IPS-15b (cell line): ENCODE data around the gene ZRANB1.

Experiments
- H3K27me3 ChIP-seq: one replicate; pipeline ENCODE4 v1.6.1; 2013; ENCODE audit warnings: low read length; ENCODE audit not compliant: control insufficient read depth, insufficient read depth
- H3K36me3 ChIP-seq: one replicate; pipeline ENCODE4 v1.6.1; 2013; ENCODE audit warnings: low read length; ENCODE audit not compliant: control insufficient read depth, insufficient read depth
- H3K4me1 ChIP-seq: one replicate; pipeline ENCODE4 v1.6.1; 2013; ENCODE audit warnings: mild to moderate bottlenecking, low read length; ENCODE audit not compliant: control insufficient read depth, insufficient read depth
- H3K4me3 ChIP-seq: one replicate; pipeline ENCODE4 v1.5.1; 2013; ENCODE audit warnings: low read depth, low read length
- H3K9ac ChIP-seq: one replicate; pipeline ENCODE4 v1.6.1; 2013; ENCODE audit warnings: low read depth, mild to moderate bottlenecking, low read length
- H3K9me3 ChIP-seq: one replicate; pipeline ENCODE4 v1.6.1; 2013; ENCODE audit warnings: mild to moderate bottlenecking, low read length; ENCODE audit not compliant: control insufficient read depth, insufficient read depth

Gene ZRANB1

DNA sequence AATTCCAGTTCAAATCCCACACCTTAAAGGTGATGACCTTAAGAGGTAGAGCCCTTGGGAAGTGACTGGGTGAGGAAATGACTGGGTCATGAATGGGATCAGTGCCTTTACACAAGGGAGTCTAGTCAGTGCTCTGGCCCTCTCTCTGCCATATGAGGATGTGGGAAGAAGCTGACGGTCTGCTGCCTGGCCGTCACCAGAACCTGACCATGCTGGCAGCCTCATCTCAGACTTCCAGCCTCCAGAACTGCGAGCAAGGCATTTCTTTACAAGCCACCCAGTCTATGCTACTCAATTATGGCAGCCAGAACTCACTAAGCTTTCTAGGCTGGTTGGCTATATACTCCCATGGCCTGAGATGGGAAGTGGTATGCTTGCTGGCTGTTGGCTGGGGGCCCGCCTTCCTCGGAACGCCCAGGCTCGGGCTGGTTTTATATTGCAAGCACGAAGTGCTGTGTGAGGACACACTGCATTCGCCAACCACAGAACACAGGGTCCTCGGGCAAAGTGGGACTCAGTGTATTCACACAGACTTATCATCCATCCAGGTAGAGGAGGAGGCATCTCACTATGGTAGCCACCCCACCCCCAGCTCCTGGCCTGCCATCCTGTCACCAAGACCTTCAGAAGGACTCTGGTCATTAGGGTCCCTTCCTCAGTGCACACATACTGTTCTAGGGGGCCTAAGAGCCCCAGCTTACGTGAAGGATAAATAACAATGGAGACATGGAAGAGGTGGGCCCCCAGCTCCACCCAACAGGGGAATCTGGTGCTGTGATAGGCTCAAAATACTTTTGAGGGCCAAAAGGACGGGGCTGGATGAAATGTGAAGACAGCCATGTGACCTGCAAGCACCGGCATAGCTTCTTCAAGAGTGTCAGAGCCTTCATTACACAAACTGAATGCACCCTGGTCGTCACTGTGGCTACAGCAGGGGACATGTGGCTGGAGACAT, 49.0 kb downstream of the ZRANB1 start:
- H3K9me3 ChIP-seq: no peaks in the 10 kb centered on the region
- H3K4me3 ChIP-seq: no peak overlapping the region
- H3K9ac ChIP-seq: no peak overlapping the region
- H3K36me3 ChIP-seq: peaks cover 64% of the 10 kb centered on the region
- H3K27me3 ChIP-seq: no peaks in the 10 kb centered on the region
- H3K4me1 ChIP-seq: no peaks in the 10 kb centered on the region

GRCh38 chr10:124991835-124992234, 49.9 kb downstream of the ZRANB1 start:
- Histone ChIP-seq H3K9me3 (no peaks in the 10 kb centered on the region), H3K27me3 (no peaks in the 10 kb centered on the region), H3K9ac (no peak overlapping the region), H3K4me3 (no peak overlapping the region), H3K36me3 (peaks cover 71% of the 10 kb centered on the region), H3K4me1 (no peaks in the 10 kb centered on the region)

- Histone ChIP-seq H3K9ac (no peak overlapping the region), H3K36me3 (peaks cover 80% of the 10 kb centered on the region), H3K4me1 (no peaks in the 10 kb centered on the region), H3K9me3 (no peaks in the 10 kb centered on the region), H3K27me3 (no peaks in the 10 kb centered on the region), H3K4me3 (no peak overlapping the region)
Observed at GRCh38 chr10:124992462-124993344, 50.8 kb downstream of the ZRANB1 start.

GRCh38 chr10:124993345-124993708, 51.4 kb downstream of the ZRANB1 start:
- H3K9ac ChIP-seq: no peak overlapping the region
- H3K9me3 ChIP-seq: no peaks in the 10 kb centered on the region
- H3K4me1 ChIP-seq: no peaks in the 10 kb centered on the region
- no peaks in the 10 kb centered on the region for H3K27me3 ChIP-seq
- H3K36me3 ChIP-seq: peaks cover 86% of the 10 kb centered on the region
- no peak overlapping the region for H3K4me3 ChIP-seq

- Histone ChIP-seq H3K9me3 (no peaks in the 10 kb centered on the region), H3K9ac (no peak overlapping the region), H3K4me3 (no peak overlapping the region), H3K27me3 (no peaks in the 10 kb centered on the region), H3K4me1 (no peaks in the 10 kb centered on the region), H3K36me3 (peaks cover 89% of the 10 kb centered on the region)
Observed at GRCh38 chr10:124993736-124994451, 52.0 kb downstream of the ZRANB1 start.

DNA sequence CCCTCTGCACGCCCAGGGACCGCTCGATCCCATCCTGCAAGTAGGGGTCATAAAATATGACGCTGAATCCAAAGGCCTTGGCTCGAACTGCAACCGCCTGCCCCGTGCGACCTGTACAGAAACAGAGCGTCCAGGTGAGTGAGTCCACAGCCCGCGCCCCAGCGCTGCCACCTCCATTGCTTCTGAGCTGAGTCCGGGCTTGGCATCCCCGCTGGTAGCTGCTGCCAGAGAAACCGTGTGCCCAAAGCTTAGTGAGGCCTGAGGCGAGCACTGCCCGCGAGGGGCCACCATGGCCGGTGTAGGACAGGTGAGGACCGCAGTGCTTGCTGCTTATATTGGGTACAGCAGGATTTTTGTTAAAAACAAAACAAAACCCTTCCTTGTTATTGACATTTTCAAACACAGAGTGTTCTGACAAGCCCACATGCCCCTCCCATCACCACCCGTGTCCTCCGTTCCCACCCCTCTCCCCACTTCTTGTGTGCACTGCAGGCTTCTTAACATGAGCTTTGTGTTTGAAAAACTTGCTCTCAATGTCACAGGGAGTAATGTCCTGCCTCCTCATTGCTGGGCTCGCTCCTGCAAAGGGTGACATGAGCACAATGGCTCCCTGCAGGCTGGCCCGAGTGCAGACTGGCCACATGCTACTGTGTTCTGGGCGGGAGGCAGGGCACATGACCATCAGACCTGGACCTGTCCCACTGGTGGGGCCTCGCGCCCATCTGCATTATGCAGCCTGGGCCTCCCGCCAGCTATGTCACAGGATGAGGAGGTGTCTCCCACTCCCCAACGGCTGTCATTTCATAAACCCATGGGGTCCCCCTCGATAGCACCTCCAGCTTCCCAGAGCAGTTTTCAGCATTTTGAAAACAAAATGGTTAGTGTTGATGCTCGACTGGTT, 52.9 kb downstream of the ZRANB1 start:
- no peak overlapping the region for H3K4me3 ChIP-seq
- H3K27me3 ChIP-seq: no peaks in the 10 kb centered on the region
- H3K36me3 ChIP-seq: peaks cover 93% of the 10 kb centered on the region
- H3K4me1 ChIP-seq: no peaks in the 10 kb centered on the region
- H3K9ac ChIP-seq: no peak overlapping the region
- no peaks in the 10 kb centered on the region for H3K9me3 ChIP-seq

- no peaks in the 10 kb centered on the region for H3K27me3 ChIP-seq
- H3K9ac ChIP-seq: no peak overlapping the region
- H3K4me3 ChIP-seq: no peak overlapping the region
- peaks cover 99% of the 10 kb centered on the region for H3K36me3 ChIP-seq
- no peaks in the 10 kb centered on the region for H3K9me3 ChIP-seq
- no peaks in the 10 kb centered on the region for H3K4me1 ChIP-seq
Observed at GRCh38 chr10:124995605-124996004, 53.7 kb downstream of the ZRANB1 start.

DNA sequence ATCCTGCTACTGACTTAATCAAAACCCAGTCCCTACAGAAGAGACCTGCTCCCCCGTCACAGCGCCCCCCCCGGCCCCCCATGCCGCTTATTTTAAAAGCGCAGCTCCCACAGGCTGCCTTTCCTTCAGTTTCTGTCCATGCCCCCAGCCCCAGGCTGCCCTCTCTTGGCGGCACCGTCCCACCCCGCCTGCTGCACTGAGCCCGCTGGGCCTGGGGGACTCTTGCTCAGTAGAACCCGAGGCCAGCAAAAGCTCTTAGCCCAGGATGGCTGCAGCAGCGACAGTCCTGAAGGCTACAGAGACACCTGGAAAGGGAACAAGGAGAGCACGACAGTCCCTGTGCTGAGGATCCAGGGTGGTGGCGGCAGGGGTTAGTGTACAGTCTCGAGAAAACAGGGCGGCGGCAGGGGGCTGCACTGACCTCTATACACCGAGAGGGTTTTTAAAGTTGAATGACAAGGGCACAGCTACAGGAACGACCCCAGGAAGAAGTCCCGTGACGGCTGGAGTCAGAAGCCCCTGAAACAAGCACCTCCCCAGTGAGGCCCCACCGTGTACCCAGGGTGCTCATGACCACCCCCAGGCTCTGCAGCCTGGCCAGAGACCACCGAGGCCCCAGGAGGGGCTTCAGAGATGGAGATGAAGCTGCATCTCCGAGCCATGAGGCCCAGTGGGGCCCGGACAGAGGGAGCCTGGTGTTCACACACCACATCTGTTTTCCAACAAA, 54.4 kb downstream of the ZRANB1 start:
- H3K4me1 ChIP-seq: no peaks in the 10 kb centered on the region
- H3K36me3 ChIP-seq: peaks cover 99% of the 10 kb centered on the region
- H3K4me3 ChIP-seq: no peak overlapping the region
- H3K9me3 ChIP-seq: no peaks in the 10 kb centered on the region
- no peaks in the 10 kb centered on the region for H3K27me3 ChIP-seq
- H3K9ac ChIP-seq: no peak overlapping the region

- H3K4me1 ChIP-seq: no peaks in the 10 kb centered on the region
- H3K9ac ChIP-seq: no peak overlapping the region
- H3K4me3 ChIP-seq: no peak overlapping the region
- H3K9me3 ChIP-seq: no peaks in the 10 kb centered on the region
- peaks cover 99% of the 10 kb centered on the region for H3K36me3 ChIP-seq
- H3K27me3 ChIP-seq: no peaks in the 10 kb centered on the region
Observed at GRCh38 chr10:124996854-124997215, 54.9 kb downstream of the ZRANB1 start.

DNA sequence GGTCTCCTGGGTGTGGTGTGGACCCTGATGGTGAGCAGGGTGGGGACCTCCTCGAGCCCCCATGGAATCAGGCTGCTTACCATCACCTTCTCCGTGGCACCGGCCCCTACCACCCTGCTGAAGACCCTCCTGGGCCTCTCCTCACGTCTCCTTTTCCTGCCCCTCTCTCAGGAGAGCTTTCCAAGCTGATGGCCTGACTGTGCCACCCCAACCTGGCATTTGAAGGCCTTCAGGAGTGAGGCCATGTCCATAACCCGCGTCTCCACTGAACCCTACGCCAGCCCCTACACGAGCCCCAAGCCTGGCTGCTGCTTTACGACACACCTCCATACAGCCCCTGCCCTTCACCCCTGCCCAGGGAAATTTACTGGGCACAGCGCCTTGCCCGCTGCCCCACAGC, 55.4 kb downstream of the ZRANB1 start:
- H3K4me1 ChIP-seq: no peaks in the 10 kb centered on the region
- H3K27me3 ChIP-seq: no peaks in the 10 kb centered on the region
- no peak overlapping the region for H3K9ac ChIP-seq
- no peak overlapping the region for H3K4me3 ChIP-seq
- peaks cover 99% of the 10 kb centered on the region for H3K36me3 ChIP-seq
- H3K9me3 ChIP-seq: no peaks in the 10 kb centered on the region
